GM19452 (cell line): ENCODE results near the gene GRID1.

ENCODE experiments used
- ATAC-seq: cut with Tn5 transposase; IDR thresholded peaks from one replicate; pipeline ENCODE4 v1.9.1; 2021; ENCODE audit not compliant: unreplicated experiment

Gene GRID1

DNA sequence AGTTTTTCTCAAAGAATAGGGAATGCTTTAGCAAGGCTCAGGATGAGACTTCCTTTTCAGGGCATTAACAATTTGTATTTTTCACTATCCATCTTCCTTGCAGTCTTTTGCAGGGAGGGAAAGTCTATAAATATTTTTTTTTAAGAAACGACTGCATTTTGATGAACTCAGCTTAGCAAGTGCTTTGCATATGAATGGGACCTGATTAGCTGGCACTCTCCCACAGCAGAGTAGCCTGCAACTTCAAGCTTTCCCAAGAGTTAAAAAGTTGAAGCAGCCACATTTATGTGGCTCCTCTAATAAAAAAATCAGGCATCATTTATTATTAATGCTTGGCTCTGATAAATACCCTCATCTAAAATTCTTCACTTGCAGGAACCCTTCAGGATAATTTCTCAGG lies 134.0 kb downstream of the GRID1 start:
- no peak for ATAC-seq

DNA sequence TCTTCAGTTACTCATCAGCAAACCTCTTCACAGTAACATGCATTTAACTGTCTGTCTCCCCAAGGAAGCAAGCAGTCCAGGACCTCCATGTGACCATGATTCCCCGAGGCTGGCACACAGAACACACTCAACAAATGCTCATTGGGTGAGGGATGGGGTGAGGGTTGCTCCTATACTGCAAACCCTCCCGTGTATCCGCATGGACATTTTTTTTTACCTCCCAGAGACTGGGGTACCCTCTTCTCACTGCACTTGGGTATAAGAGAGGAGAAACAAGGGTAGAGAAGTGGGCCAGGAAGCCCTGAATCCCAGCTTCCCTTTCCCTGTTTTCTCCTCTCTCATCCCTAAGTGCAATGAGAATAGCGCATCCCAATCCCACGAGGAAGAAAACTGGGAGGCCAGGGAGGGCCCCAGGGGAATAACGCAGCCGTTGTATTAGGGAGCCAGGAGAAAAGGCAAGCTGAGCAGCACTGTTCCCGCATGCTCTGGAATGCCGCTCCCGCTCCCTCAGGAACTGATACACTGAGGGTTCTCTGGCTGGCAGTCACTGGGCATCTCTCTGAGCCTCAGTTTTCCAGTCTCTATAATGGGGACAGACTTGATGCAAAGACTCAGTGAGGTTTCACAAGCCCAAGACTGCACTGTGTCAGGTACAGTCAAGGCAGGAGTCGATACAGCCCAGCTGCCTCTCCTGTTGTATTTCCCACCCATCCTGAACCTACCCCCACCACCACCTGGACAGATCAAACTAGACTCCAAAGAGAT lies 134.6 kb downstream of the GRID1 start:
- no peak for ATAC-seq

- ATAC-seq: no peak
These were observed 135.9 kb downstream of the GRID1 start for GRCh38 chr10:86230557-86231180.

DNA sequence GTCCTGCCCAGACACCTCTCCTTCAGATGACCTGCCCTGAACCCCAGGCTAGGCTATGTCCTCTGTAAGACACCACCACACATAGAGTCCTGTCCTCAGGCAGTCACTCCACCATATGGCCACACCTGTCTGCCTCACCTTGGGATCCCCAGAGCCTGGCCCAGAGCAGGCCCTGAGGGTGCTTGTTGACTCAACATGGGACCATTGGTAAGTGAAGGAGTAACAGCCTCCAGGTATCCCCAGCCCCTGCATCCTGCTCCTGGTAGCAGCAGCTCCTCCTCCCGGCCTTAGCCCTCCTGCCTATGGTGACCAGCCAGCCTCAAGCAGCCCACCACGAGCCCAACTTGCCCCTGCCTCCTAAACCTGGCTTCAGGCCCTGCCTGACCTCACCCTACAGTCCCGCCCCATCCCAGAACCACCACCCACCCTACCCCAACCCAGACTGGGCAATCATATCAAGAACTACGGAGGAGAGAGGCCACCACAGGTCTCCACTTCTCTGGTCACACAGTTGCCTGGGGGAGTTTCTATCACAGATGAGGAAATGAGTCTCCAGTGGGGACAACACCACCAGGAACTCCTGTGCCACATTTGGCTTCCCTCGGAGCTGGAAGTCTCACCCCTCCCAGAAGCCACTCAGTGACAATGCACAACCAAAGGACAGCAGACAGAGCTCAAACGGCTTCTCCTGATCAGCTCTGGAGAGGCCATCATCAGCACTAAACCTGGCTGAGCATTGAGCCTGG lies 136.6 kb downstream of the GRID1 start:
- no peak for ATAC-seq

DNA sequence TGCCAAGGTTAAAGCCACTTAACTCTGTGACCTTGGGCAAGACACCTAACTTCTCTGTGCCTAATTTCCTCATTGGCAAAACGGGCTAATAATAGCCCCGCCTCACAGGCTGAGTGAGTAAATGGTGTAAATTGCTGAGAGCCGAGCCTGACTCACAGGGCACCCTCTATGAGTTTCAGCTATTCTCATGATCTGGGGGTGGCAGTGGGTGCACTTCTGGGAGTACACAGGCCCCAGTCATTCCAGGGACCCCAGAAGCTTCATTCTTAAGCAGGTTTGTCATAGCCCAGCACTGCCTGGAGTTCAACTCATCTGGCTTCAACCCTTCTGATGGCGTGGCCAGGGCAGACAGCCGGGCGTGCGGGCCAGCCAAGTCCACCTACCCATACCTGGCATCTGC lies 137.2 kb downstream of the GRID1 start:
- ATAC-seq: no peak

- ATAC-seq: no peak
These were observed 138.9 kb downstream of the GRID1 start for GRCh38 chr10:86227501-86228258.

DNA sequence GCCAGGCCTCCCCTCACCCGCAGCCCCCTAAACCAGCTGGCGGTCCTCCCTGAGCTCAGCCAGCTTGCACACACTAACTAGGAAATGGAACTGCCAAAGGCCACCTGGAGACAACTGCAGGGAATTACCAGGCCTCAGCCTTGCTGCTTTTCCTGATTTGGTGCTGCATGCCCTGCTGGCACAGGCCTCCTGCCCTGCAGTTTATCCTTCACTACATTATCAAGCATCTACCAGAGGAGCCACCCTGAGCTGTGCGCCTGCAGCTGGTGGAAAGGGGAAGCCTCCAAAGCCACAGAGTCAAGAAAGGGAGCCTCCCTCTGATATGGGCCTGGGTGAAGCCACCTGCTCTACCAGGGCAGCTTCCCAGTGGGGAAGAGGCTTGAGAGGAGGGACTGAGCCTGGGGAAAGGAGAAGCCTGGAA lies 139.8 kb downstream of the GRID1 start:
- ATAC-seq: no peak

DNA sequence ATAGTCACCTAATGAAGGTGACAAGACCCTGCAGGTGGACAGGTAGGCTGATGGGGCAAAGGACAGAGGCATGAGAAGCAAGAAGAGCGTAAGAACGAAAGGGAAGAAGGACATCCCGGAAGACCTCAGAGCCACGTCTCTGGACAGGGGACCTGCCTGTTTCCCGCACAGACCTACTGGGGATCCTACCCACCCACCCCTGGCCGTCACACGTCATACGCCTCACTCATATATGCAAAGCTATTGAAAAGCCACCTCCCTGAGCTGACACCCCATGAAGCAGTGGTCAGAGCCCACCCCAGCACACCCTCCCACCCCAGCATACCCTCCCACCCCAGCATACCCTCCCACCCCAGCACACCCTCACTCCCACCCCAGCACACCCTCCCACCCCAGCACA lies 140.6 kb downstream of the GRID1 start:
- ATAC-seq: no peak

- ATAC-seq: no peak
These were observed 141.4 kb downstream of the GRID1 start for GRCh38 chr10:86225103-86225782.

DNA sequence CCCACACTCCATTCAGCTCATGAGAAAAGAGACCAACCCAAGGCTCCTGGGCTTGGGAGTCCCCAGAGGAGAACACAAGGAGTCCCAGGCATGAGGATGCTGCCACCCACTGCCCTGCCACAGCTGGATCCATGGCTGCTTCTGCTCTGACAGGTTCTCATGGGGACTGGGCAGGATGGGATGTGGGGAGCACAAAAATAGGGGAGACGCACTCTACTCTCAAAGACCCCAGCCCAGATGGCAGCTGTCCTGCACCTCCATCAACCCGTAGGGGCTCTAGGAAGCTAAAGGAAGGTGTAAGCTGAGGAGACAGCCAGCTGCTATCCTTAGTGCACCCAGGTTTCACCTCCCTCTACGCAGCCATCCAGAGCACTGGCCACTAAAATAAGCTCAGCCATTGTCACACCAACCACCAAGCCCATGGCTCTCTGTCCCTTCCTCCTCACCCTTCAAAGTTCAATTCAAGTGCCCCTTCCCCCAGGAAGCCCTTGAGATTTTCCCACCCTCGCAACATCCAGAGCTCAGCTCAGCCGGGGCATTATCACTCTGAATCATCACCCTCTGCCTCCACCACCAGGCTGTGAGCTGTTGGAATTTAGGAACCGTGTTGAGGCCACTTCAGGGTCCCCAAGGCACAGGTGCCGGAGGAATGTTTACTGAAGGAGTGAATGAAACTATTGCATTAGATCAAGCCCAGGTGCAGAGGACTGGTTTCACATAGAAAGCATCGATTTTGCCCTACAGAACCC lies 142.1 kb downstream of the GRID1 start:
- ATAC-seq: no peak

DNA sequence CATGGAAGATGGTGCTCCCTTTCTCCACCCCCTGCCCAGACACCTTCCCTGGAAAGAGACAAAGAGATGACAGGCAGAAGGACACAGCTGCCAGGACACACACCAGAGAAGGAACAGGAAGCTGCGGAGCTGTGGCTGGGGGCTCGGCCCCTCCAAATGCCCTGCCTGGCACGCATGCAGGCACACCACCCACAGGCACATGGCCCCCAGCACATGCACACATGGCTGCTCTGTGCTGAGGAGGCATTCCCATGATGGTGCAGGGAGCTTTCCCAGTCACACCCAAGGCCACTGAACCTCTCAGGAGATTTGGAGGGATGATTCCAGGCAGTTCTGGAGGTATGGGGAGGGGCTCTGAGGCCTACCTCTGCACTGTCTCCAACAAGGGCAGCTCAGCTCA lies 143.3 kb downstream of the GRID1 start:
- ATAC-seq: no peak

DNA sequence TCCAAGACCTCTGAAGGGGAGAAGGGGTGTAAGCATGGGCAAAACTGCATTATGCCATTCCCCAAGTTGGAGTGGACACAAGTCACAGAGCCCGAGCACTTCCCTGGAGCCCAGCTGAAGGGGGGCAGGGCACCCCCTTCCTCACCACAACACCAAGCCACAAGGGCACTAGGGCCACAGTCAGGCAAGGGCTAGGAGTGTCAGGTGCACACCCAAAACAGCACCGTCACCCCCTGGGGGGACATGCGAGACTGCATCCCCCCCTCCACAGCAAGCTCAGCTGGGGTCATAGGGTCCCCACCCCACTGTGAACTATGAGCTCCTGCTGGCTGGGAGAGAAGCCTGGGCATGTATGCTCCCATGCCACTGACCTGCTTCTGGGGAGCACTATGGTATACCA lies 143.9 kb downstream of the GRID1 start:
- ATAC-seq: no peak

GRCh38 chr10:86222336-86222650 lies 144.3 kb downstream of the GRID1 start:
- no peak for ATAC-seq

DNA sequence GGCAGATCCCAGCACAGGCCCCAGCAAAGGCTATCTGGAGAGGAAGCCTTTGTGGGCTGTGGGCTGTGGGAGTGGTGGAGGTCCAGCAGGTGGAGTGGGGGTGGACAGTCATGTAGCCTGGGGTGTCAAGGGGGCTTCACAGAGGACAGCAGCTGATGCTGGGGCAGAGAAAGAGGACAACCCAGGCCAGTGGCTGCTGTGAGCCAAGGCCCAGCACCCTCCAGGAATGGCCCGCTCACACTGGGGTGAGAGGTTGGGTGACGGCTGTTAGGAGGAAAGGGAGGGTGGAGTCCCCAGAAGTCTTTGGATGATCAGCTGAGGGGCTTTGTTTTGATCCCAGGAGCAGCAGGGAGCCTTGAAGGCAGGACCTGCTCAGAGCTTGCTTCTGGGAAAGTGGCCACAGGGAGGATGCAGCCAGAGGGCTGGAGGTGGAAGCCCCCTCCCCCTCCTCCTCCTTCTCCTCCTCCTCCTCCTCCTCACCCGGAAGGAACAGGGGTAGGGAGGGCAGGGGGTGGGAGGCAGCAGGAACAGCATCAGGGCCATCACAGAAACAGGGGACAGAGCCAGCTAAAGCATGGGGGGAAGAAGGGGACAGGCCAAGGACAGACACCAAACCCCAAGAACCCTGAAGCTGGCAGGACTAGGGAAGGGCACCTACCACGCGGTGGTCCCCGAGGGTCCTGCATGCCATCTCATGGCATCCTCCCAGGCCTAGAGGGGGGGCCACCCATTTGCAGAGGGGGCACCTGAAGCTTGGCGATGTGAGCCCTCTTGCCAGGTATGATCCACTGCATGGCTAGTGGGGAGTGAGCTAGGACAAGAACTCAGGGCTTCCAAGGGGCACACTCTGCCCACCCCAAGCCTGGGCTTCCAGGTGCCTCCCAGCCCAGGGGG lies 144.9 kb downstream of the GRID1 start:
- no peak for ATAC-seq

- no peak for ATAC-seq
These were observed 146.0 kb downstream of the GRID1 start for GRCh38 chr10:86220626-86221025.

GRCh38 chr10:86219271-86219670 lies 147.3 kb downstream of the GRID1 start:
- ATAC-seq: no peak

DNA sequence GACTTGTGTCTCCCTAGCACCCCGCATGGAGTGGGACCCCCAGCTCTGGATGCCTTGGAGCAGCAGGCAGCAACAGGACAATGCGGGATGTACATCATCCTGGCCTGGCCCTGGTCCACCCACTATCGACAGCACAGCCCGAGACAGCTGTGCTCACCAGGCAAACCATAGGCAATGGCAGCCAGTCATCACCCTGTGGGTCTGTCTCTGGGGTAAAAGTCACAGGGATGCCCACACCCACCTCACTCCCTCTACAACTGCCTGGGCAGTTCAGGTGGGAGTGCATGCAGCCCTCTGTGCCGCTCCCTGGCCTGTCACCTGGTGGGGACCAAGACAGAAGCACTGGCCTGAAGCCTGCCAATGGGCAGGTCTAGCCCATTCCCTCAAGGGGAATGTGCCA lies 147.8 kb downstream of the GRID1 start:
- no peak for ATAC-seq

GRCh38 chr10:86218160-86218559 lies 148.4 kb downstream of the GRID1 start:
- no peak for ATAC-seq

DNA sequence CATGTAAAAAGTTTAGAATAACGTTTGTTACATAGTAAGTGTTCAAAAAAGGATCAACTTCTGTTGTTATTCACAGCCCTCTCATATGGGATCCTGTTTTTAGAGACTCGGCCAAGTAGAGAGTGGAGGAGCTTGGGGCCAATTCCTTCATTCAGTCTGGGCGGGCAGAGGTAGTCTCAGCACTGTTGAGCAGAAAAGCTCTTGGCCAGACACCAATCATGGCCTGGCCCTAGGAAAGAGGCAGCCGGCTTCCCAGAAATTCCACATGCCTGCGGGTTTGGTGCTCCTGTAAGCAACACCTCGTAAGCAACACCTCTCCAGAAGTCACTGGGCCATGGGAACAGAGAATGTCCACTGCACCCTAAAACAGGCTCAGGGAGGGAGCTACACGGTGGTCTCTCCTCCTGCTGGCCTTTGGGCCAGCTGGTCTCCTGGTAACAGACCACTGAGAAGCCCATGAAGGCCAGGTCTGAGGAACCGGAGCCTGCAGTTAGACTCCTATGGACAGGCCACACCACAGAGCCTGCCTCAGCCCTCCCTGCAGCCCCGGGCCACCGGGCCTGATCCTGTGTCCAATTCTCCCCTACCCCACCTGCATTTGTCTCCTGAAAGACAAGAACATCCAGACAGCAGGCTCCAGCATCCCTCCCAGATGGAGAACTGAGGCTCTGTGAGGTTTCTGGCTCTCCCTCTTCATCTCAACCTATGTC lies 149.1 kb downstream of the GRID1 start:
- ATAC-seq: no peak
